Measurements from ENCODE around the gene KLHDC3.
A peak's percentile ranks its signal among the peaks of the same experiment; 100 is the strongest.

KLHDC3 gene

GRCh38 chr6:43007126-43007525 is 6.9 kb upstream of the KLHDC3 start:
- Histone ChIP-seq H3K9me3 (ENCODE audit: control insufficient read depth, insufficient read depth, low read length) (no peaks in the 10 kb centered on the region), H3F3A (ENCODE audit: control insufficient read depth, insufficient read depth) (no peaks in the 10 kb centered on the region), H3K4me2 (ENCODE audit: low read length) (no peak overlapping the region), H3K27me3 (ENCODE audit: control insufficient read depth, low read length) (no peaks in the 10 kb centered on the region), H3K9me2 (replicated peaks; ENCODE audit: control insufficient read depth, low read length) (no peaks in the 10 kb centered on the region), H4K20me1 (ENCODE audit: control insufficient read depth, insufficient read depth, low read depth, low read length) (no peaks in the 10 kb centered on the region), H3K4me3 (ENCODE audit: low read length) (no peak overlapping the region), H3K36me3 (ENCODE audit: control insufficient read depth, low read length) (peaks cover 52% of the 10 kb centered on the region), H3K27ac (ENCODE audit: low read depth, low read length) (no peak overlapping the region), H3K79me2 (ENCODE audit: control insufficient read depth, low read length) (peaks cover 7% of the 10 kb centered on the region), H3K4me1 (ENCODE audit: control insufficient read depth, low read length) (peaks cover 10% of the 10 kb centered on the region; the same call in 1 of the 2 replicates)
- no peak for TF ChIP-seq EZH2phosphoT487 (IDR thresholded peaks at IDR 0.05; ENCODE audit: borderline replicate concordance, low read length)
- TF ChIP-seq CTCF (IDR thresholded peaks at IDR 0.05; ENCODE audit: low read depth, low read length, poor library complexity, severe bottlenecking) = no peak

- H3F3A ChIP-seq (ENCODE audit: control insufficient read depth, insufficient read depth) = no peaks in the 10 kb centered on the region
- no peak overlapping the region for H3K4me2 ChIP-seq (ENCODE audit: low read length)
- no peak overlapping the region for H3K4me3 ChIP-seq (ENCODE audit: low read length)
- H3K27ac ChIP-seq (ENCODE audit: low read depth, low read length) = no peak overlapping the region
- H3K9me2 ChIP-seq (replicated peaks; ENCODE audit: control insufficient read depth, low read length) = no peaks in the 10 kb centered on the region
- peaks cover 21% of the 10 kb centered on the region for H3K4me1 ChIP-seq (ENCODE audit: control insufficient read depth, low read length)
- H3K79me2 ChIP-seq (ENCODE audit: control insufficient read depth, low read length) = peaks cover 21% of the 10 kb centered on the region
- peaks cover 63% of the 10 kb centered on the region for H3K36me3 ChIP-seq (ENCODE audit: control insufficient read depth, low read length)
- no peaks in the 10 kb centered on the region for H4K20me1 ChIP-seq (ENCODE audit: control insufficient read depth, insufficient read depth, low read depth, low read length)
- no peaks in the 10 kb centered on the region for H3K27me3 ChIP-seq (ENCODE audit: control insufficient read depth, low read length)
- no peaks in the 10 kb centered on the region for H3K9me3 ChIP-seq (ENCODE audit: control insufficient read depth, insufficient read depth, low read length)
- TF ChIP-seq EZH2phosphoT487 (IDR thresholded peaks at IDR 0.05; ENCODE audit: borderline replicate concordance, low read length) = no peak
- peak; percentile 75 for TF ChIP-seq CTCF (IDR thresholded peaks at IDR 0.05; ENCODE audit: low read depth, low read length, poor library complexity, severe bottlenecking)
Measured at GRCh38 chr6:43009124-43009523, 4.9 kb upstream of the KLHDC3 start.

GRCh38 chr6:43011207-43011606 is 2.8 kb upstream of the KLHDC3 start:
- H3K36me3 ChIP-seq (ENCODE audit: control insufficient read depth, low read length) = peaks cover 61% of the 10 kb centered on the region
- no peaks in the 10 kb centered on the region for H4K20me1 ChIP-seq (ENCODE audit: control insufficient read depth, insufficient read depth, low read depth, low read length)
- TF ChIP-seq CTCF (IDR thresholded peaks at IDR 0.05; ENCODE audit: low read depth, low read length, poor library complexity, severe bottlenecking) (no peak), EZH2phosphoT487 (IDR thresholded peaks at IDR 0.05; ENCODE audit: borderline replicate concordance, low read length) (no peak)
- peaks cover 33% of the 10 kb centered on the region for H3K4me1 ChIP-seq (ENCODE audit: control insufficient read depth, low read length)
- no peaks in the 10 kb centered on the region for H3K27me3 ChIP-seq (ENCODE audit: control insufficient read depth, low read length)
- no peak overlapping the region for H3K4me2 ChIP-seq (ENCODE audit: low read length)
- no peak overlapping the region for H3K4me3 ChIP-seq (ENCODE audit: low read length)
- no peaks in the 10 kb centered on the region for H3K9me2 ChIP-seq (replicated peaks; ENCODE audit: control insufficient read depth, low read length)
- no peak overlapping the region for H3K27ac ChIP-seq (ENCODE audit: low read depth, low read length)
- no peaks in the 10 kb centered on the region for H3K9me3 ChIP-seq (ENCODE audit: control insufficient read depth, insufficient read depth, low read length)
- H3F3A ChIP-seq (ENCODE audit: control insufficient read depth, insufficient read depth) = no peaks in the 10 kb centered on the region
- peaks cover 40% of the 10 kb centered on the region for H3K79me2 ChIP-seq (ENCODE audit: control insufficient read depth, low read length)

All from DOHH2 (cell line).